ENCODE data around the gene IMMP2L. TPM values are rescaled to one million over a fixed set of nuclear protein-coding genes. Genes with fewer than 3 reads are reported as not detected.

Gene IMMP2L
- total RNA-seq, 1 donor from 2014 or later: 11.9 TPM

DNA sequence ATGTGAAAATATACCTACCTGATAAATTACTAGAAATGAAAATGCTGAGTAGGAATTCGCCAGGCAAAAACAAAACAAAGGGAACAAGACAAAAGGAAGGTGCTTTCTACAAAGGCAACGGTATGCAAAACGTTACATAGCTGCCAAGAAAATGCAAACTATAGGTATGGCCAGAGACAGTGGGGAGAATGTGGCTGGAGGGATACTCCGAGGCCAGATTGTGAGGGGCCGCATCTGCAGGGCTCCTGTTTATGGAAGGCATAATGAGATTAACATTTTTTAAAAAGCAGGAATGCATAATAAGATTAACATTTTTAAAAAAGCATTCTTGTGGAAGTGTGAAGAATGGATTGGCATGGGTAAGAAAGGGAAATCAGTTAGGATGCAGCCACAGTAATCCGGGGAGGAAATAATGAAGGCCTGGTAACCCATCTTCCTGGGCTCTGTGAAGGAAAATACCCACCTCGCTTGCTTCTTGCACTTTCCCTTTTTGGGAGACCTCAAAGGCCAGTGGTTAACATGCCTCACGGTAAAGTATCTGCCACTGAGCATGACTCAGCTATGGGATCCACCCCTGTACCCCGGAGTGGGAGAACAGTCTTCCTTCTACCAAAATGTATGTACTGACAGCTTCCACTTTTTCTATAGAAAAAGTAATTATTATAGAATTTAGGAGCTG is 617.2 kb downstream of the IMMP2L start:
- peaks cover 5% of the 10 kb centered on the region for H3K4me1 Mint-ChIP-seq
- H3K27me3 Mint-ChIP-seq (ENCODE audit: low read depth): no peaks in the 10 kb centered on the region
- no peaks in the 10 kb centered on the region for H3K36me3 Mint-ChIP-seq (ENCODE audit: low read depth)
- no peaks in the 10 kb centered on the region for H3K9me3 Mint-ChIP-seq
- no peak for DNase-seq (ENCODE audit: low read depth, low spot score)
- H3K4me3 Mint-ChIP-seq: no peak overlapping the region
- H3K27ac Mint-ChIP-seq (ENCODE audit: unreplicated experiment): no peak overlapping the region
- TF ChIP-seq, protein P1, sequence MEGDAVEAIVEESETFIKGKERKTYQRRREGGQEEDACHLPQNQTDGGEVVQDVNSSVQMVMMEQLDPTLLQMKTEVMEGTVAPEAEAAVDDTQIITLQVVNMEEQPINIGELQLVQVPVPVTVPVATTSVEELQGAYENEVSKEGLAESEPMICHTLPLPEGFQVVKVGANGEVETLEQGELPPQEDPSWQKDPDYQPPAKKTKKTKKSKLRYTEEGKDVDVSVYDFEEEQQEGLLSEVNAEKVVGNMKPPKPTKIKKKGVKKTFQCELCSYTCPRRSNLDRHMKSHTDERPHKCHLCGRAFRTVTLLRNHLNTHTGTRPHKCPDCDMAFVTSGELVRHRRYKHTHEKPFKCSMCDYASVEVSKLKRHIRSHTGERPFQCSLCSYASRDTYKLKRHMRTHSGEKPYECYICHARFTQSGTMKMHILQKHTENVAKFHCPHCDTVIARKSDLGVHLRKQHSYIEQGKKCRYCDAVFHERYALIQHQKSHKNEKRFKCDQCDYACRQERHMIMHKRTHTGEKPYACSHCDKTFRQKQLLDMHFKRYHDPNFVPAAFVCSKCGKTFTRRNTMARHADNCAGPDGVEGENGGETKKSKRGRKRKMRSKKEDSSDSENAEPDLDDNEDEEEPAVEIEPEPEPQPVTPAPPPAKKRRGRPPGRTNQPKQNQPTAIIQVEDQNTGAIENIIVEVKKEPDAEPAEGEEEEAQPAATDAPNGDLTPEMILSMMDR (conservative IDR thresholded peaks at IDR 0.05): no peak

- Mint-ChIP-seq H3K27me3 (ENCODE audit: low read depth) (no peaks in the 10 kb centered on the region), H3K4me3 (no peak overlapping the region), H3K9me3 (no peaks in the 10 kb centered on the region), H3K4me1 (peaks cover 5% of the 10 kb centered on the region), H3K36me3 (ENCODE audit: low read depth) (no peaks in the 10 kb centered on the region), H3K27ac (ENCODE audit: unreplicated experiment) (no peak overlapping the region)
- DNase-seq (ENCODE audit: low read depth, low spot score): no peak
- TF ChIP-seq, protein P1 (conservative IDR thresholded peaks at IDR 0.05): no peak
Observed at GRCh38 chr7:110944448-110944847, 617.8 kb downstream of the IMMP2L start.

GRCh38 chr7:110943701-110944345 is 618.5 kb downstream of the IMMP2L start:
- Mint-ChIP-seq H3K4me3 (no peak overlapping the region), H3K27ac (ENCODE audit: unreplicated experiment) (no peak overlapping the region), H3K36me3 (ENCODE audit: low read depth) (no peaks in the 10 kb centered on the region), H3K4me1 (peaks cover 5% of the 10 kb centered on the region), H3K9me3 (no peaks in the 10 kb centered on the region), H3K27me3 (ENCODE audit: low read depth) (no peaks in the 10 kb centered on the region)
- TF ChIP-seq, protein P1 (conservative IDR thresholded peaks at IDR 0.05): no peak
- DNase-seq (ENCODE audit: low read depth, low spot score): no peak

DNA sequence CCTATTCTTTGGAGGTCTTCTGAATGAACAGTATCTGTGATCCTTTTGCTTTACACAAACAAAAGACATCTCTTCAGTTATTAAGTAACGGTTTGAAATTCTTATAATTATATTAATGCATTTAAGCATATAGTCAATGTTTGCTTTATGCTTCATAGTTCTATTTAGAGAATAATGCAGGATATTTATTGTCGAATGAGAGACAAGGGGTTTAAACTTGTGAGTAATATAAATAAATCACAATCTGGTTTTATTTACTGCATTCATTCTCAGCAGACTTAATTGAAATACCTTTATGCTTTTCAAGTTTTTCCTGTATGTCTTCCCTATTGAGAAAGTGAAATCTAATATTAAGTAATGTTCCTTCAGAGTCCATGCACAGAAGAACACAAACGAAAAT is 620.9 kb downstream of the IMMP2L start:
- DNase-seq (ENCODE audit: low read depth, low spot score): no peak
- Mint-ChIP-seq H3K36me3 (ENCODE audit: low read depth) (no peaks in the 10 kb centered on the region), H3K27ac (ENCODE audit: unreplicated experiment) (no peak overlapping the region), H3K9me3 (no peaks in the 10 kb centered on the region), H3K4me1 (peaks cover 5% of the 10 kb centered on the region), H3K4me3 (no peak overlapping the region), H3K27me3 (ENCODE audit: low read depth) (no peaks in the 10 kb centered on the region)
- TF ChIP-seq, protein P1 (conservative IDR thresholded peaks at IDR 0.05): no peak

DNA sequence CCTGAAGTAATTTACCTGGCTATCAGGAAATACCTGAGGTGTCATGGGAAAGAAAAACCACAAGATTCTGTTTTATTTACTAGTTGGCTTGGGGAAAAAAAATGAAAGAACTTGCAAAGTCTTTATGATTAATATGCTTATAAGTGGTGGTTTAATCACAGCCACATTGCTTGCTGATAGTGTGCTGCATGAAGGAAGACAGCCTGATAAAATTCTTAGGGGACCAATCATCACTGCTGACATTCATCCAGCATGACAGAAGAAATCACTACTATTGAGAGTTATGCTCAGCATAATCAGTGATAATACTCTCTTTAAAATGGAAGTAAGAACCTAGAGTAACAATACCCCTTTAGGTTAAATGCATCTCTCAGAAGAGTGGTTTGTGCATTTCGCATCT is 621.5 kb downstream of the IMMP2L start:
- Mint-ChIP-seq H3K4me3 (no peak overlapping the region), H3K27ac (ENCODE audit: unreplicated experiment) (no peak overlapping the region), H3K36me3 (ENCODE audit: low read depth) (no peaks in the 10 kb centered on the region), H3K27me3 (ENCODE audit: low read depth) (no peaks in the 10 kb centered on the region), H3K4me1 (peaks cover 5% of the 10 kb centered on the region), H3K9me3 (no peaks in the 10 kb centered on the region)
- no peak for DNase-seq (ENCODE audit: low read depth, low spot score)
- TF ChIP-seq, protein P1 (conservative IDR thresholded peaks at IDR 0.05): no peak
